Lower leg skin (tissue), 3 donors: ENCODE data around the gene PRRC2C.

Source experiments
- CTCF ChIP-seq, 3 donors: fragments of 450-650 bp; IDR thresholded peaks; one replicate each; pipeline ENCODE4 v1.5.1; 2016; ENCODE audit warnings: antibody characterized with exemption in 3 of 3, mild to moderate bottlenecking in 3 of 3, moderate library complexity in 2 of 3
- POLR2A ChIP-seq, 2 donors: fragments of 450-650 bp; IDR thresholded peaks; one replicate each; pipeline ENCODE4 v1.6.1; 2016 to 2017; ENCODE audit warnings: antibody characterized with exemption in 2 of 2, mild to moderate bottlenecking in 1 of 2, moderate library complexity in 1 of 2

- TF ChIP-seq CTCF (IDR thresholded peaks at IDR 0.05) = no peak
- no peak for TF ChIP-seq POLR2A (IDR thresholded peaks at IDR 0.05)
Observed at GRCh38 chr1:171506525-171507304, 21.4 kb downstream of the PRRC2C start.
